Activated T-helper 1 cell treated with anti-CD3 and anti-CD28 coated beads, Interleukin-2, amount 50 U/mL, for 16 hours (primary cell): ENCODE measurements around the gene R3HDM1.
"Not testable (repeated sequence)": the region's sequence is repeated elsewhere in the genome, so short reads cannot be mapped to it uniquely, and the experiment has no call there.

ENCODE experiments used
- DNase-seq, 2 donors: peaks; one replicate each; pipeline ENCODE4 v3.0.0-alpha.2; 2020; ENCODE audit warnings: low read depth in 1 of 2, low spot score in 1 of 2

Gene R3HDM1

DNA sequence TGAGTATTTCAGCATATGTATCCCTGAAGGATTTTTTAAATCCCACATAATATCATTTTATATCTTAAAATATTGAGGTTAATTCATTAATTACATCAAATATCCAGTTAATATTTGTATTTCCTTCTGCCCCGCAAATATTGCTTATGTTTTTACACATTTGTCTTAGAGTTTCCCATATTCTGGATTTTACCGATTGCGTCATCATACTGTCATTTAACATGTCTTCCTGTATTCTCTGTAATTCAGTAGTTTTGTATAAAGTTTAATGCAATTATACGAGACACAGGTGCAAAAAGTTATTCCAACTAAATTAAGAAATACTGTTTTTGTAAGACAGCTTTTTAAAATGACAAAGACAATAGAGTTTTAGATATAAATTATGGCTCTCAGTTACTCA, 176.9 kb downstream of the R3HDM1 start:
- DNase-seq, result no peak

DNA sequence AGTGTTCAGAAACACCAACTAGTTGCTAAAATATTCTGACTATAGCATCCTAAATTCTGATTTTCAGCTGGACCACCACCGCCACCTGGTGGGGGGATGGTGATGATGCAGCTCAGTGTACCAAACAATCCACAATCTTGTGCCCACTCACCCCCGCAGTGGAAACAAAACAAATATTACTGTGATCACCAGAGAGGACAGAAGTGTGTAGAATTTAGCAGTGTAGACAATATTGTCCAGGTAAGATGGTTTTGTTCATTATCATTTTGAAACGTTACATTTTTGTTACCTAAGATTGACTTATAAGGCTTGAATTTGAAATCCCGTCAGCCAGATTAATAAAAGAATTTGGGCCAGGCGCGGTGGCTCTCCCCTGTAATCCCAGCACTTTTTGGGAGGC, 178.7 kb downstream of the R3HDM1 start:
- peak; percentile 53 to 59 for DNase-seq

DNA sequence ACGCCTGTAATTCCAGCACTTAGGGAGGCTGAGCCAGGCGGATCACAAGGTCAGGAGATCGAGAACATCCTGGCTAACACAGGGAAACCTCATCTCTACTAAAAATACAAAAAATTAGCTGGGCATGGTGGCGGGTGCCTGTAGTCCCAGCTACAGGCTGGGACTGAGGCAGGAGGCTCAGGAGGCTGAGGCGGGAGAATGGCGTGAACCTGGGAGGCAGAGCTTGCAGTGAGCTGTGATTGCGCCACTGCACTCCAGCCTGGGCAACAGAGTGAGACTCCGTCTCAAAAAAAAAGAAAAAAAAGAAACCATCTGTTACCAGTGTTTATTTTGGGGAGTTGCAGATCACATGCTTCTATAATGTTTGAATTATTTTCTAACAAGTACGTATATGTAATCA, 183.8 kb downstream of the R3HDM1 start:
- not testable (repeated sequence) for DNase-seq

DNA sequence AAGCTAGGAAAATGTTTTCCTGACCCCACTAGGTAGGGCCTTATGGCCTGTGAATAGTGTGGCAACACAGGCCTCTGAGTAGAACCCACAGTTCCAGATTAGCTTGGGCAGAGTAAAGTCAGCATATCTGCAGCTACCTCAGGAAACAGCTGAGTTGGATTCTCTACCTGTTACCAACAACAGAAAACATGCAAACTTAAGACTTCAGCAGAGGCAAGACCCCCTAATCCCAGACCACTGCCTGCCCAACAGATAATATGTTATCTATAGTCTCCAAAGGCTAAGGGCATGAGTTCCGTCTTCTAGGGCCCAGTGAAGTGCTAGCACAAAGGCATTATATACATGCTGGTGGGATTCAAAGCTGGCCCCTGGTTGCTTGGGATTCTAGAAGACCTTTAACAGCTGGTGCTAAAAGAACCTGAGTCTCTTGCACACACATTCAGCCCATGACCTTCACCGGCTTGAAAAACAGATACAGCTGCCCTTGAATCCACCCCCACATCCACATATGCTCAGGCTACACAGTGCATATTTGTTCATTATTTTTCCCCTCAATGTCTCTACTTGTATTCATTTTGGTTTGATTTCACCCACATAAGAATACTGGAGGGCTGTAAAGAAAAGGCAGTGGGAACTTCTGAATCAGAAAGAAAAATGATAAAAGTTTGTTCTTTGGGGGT, 196.9 kb downstream of the R3HDM1 start:
- no peak for DNase-seq

DNA sequence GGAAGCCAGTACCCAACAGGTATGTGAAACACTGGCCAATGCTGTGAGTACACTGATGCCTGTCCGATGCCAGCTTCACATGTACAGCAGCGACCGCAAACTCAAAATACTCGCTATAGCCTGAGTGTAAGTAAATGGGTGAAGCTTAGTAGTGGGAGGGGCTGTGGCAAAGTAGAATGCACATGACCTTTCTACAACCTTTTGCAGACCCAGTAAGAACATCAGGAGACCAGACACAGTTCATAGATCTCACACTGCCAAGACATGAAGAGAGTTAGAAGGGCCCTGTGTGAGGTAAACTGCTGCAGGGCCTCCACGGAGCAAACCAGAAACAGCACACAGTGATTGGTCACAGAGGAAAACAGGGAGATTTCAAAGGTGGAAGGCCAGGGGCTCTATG, 201.3 kb downstream of the R3HDM1 start:
- DNase-seq, result no peak

DNA sequence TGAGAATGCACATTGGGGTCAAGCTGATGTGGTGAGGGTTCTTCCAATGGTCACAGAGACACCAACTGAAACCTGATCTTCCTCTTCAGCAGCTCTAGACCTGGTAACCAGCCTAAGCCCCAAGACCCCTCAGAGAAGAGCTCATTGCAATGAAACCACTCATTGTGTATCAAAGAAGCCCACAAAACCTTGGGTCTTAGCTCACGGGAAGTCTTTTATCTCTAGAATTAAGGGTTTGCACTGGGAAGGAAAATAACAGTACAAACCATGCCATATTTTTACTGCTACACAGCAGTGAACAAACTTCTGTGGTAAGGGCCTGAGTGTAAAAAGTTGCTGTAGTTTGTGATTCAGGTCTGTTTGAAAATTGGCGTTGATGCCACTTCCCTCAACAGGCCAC, 201.8 kb downstream of the R3HDM1 start:
- DNase-seq, result no peak

DNA sequence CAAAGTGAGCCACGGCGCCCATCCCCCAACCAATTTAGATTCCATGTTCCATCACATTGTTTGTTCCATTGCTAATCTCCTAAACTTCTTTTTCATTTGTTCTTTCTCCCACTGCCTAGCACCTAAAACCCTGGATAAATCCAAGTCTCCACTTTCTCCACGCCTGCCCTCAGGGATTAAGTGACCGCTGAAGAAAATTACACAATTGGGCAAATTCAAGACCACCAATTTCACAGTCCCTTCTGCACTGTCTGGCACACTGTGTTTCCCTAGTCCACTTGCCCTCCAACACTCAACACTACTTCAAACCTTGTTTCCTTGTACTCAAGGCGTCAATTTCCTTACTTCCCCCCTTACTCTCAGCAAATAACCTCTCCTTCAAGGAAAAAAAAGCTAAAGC, 205.3 kb downstream of the R3HDM1 start:
- DNase-seq, result no peak

DNA sequence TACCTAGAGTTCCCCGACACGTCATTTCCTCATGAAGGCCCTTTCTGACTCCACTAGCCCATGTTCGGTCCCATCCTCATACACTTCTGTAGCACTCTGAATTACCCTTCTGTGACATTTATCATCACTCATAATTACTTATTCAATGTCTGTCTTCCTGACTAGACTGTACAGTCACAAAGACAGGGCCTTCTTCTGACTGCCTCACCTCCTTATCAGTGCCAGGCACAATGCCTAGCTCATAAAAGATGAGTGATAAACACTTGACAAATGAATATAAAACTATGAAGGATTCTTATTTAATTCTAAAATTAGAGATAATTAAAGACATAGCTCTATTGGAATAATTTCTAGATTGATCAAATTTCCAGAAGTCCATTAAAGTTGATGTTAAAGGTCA, 208.9 kb downstream of the R3HDM1 start:
- DNase-seq, result no peak

DNA sequence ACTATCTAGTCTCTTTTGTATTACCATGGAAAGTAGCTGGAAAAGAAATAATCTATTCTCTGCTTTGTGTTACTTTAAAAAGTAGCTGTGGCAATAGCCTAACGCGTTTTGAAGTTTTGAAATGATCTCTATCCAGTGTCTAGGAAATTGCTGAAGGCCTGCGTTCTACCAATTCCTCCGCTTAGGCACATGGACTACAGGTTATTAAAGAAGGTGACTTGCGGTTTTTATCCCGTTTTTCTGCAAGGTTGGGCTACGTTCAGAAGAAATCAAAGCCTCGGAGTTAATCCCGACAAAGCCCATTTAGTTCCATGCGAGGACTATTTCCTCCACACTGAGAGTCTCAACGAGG, 209.7 kb downstream of the R3HDM1 start:
- DNase-seq, result no peak

DNA sequence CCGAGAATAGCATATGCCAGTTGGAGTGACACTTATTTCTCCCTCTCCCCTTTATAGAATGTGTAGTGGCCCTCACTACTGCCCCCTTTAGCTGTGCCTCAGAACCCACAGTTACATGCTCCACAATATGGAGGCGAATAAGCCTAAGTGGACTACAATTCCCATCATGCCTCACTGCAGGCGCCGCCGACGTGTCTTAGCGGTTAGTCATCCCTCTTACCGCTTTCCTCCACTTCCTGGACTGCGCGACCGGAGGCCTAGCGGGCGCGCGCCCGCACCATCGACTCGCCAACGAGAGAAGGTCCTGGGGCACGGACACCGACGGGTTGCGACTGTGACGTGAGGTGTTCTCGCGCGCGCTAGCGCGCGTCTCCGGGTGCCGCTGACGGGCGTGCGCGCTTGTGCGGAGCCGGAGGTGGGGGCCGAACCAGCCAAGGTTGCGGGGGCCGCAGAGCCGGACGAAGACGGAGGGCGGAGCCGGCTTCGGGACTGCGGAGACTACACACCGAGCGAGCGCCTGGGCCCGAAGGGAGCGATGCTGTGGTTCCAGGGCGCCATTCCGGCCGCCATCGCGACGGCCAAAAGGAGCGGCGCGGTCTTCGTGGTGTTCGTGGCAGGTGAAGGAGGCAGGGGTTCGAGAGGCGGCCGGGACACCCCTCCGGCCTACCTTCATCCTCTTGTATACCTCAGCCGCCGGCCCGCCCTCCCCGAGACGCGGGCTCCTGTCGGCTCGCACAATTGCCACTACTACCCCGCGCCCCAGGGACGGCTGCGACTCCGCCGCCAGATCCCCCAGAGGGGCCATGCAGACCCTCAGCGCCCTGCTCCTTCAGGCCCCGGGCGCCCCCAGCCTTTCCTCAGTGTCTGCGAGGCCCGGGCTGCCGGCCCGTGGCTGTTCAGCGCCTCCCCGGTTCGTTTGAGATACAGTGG, 210.4 kb downstream of the R3HDM1 start, which contains the start of gene UBXN4:
Gene UBXN4 (plus strand): TSS at position 461 of the 930 bp plus-strand sequence. CDS start 75 bp downstream, at position 536.
- peak; percentile 86 to 91 for DNase-seq

DNA sequence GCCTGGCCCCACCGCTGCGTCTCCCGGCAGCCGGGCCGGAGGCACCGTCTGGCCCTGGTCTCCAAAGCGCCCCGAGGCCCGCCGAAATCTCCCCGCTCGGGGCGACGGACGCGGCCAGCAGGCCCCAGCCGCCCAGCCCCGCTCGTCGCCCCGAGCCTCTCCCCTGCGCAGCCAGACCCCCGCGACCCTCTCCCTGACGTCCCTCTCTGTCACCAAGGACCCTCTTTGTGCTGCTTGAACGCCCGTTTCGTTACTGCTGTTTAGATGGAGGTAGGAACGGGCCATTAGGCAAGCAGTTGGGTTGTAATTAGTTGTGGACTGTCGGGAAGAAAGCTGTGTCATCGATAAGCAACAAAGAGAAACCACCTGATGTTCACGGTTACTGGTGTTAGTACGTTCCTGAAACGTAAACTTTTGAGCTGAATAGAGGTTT, 211.1 kb downstream of the R3HDM1 start:
- peak; percentile 8 to 23 for DNase-seq

DNA sequence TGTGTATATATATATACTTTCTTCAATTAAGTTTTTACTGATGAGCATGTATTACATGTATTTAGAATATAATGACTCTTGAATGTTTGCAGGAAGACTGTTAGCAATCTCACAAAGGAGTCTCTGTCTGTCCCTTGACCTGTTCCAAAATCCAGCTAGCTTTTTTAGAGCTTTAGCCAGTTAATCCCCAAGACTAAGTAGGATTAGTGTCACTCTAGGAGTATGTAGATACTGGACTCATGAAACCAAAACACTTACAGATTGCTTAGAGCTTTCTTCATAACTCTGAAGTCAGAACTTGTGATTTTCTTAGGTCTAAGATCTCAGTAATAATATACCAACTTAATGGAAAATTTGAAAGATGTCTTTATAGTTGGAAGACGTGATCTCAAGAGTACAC, 212.6 kb downstream of the R3HDM1 start:
- no peak for DNase-seq

DNA sequence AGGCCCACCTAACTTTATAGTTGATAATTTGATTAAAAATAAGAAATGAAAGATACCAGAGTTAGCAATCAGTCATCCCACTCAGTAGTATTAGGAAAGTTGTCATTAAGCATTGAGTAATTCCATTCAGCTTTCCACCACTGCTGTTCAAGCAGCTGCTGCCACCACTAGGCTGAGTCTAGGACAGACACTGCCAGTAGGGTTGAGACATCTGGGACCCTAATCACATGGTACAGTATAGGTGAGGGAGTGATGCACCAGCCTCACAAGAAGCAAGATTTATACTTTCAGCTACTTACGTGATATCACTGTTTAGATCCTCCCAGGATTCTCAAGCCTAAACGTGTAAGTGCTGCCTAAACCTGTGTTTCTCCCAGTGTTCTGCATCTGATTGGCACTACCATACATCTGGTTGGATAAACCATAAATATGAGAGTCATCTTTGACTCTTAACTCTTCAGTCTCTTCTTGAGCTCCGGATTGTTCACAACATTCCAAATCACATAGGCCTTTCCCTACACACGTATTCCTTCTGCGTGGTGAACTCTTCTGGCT, 213.6 kb downstream of the R3HDM1 start:
- no peak for DNase-seq

DNA sequence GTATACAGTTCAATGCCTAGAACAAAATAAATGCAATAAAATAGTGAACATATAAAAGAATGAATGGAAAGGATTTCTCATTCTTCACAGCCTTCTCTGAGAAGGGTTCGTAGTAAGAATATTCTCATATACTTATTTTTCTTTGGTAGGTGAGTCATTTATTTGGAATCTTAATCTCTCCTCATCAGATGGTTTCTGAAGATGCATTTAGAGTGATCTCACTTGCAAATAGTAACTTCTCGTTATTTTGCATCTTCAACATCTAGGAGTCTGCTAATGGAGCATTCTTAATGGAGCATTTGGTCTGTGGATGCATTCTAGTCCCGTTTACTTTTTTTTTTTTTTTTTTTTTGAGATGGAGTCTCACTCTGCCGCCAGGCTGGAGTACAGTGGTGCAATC, 214.3 kb downstream of the R3HDM1 start:
- DNase-seq, result no peak

DNA sequence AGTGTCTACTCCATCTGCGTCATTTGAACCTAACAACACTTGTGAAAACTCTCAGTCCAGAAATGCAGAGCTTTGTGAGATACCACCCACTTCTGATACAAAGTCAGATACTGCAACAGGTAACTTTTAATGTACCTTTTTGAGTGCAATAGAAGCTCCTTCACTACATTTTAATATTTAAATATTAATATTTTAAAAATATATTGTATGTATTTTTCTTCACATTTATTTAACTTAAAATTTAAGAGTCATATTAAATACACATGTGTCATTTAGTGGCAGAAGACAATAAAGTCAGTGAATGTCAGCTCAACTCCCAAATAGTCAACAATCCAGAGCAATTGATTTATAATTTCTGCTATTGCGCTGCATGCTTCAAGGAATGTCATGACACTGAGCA, 224.3 kb downstream of the R3HDM1 start:
- no peak for DNase-seq

DNA sequence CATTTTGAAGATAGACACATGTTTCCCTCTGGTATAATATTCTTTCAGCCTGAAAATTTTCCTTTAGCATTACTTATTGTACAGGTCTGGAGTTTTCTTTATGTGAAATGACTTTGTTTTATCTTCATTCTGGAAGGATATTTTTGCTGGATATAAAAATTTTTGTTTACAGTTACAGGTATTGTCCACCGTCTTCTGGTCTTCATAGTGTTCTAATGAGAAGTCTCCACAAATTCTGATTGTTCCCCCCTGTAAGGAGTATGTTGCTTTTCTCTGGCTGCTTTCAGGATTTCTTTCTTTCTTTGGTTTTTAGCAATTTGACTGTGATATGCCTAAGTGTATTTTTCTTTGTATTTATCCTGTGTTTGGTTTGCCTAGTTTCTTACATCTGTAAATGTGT, 225.4 kb downstream of the R3HDM1 start:
- no peak for DNase-seq

DNA sequence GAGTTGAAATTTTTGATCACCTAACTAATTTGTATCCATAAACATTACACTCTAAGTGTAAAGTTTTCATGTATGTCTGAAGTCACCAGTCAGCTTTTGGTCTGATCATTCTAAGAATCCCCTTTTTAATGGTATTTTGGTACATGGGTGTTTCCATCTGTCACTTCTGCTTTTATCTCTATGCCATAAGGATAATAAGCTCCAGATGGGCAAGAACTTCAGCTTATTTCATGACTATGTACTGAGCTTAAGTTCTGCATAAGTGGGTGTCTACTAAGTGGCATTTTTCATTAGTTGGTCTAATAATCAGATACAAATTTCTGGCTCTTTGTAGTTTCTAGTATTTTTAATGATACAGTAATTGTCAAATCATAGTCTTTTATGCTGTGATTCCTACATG, 230.7 kb downstream of the R3HDM1 start:
- no peak for DNase-seq

DNA sequence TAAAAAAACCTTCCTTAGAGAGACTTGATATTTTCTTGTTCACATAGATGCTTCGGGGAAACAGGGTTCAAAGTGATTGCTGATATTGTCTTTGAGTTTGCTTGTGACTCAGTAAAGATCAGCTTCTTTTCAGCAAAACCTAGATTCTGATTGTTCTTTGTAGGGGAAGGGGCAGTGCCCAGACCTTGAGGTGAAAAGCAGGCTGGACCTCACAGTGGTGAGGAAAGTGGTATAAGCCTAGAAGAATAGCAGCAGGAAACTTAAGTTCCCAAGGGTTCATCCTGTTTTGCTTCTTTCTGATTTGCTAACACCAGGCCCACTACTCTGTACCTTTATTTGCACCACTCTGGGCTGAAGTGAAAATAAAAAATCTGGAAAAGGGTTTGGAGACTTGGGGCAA, 231.2 kb downstream of the R3HDM1 start:
- DNase-seq, result no peak

DNA sequence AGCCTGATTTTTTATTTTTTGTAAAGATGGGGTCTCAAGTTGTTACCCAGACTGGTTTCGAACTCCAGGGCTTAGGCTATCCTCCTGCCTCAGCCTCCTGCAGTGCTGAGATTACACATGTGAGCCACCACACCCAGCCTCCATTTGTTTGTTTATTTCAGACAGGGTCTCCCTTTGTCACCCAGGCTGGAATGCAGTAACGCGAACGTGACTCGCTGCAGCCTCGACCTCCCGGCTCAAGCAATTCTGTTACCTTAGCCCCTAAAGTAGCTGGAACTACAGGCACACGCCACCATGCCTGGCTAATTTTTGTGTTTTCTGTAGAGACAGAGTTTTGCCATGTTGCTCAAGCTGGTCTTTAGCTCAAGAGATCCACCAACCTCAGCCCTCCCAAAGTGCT, 237.6 kb downstream of the R3HDM1 start:
- no peak for DNase-seq

DNA sequence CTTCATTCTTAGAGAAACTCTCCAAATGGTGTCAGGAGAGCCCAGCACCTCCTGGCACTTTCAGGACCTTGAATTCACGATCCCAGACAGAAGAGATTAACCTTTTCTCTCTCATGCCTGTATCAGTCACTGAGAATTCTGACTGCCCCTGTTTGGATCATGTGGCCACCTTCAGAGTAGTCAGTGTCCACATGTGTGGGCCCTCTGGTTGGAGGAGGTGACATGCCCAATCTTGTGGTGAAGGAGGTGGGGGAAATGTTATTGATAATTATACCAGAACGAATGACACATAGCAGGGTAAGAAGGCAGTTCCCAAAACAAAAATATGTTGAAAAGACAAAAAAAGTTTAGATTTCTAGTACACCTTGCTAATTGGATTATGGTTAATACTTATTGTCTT, 242.0 kb downstream of the R3HDM1 start:
- DNase-seq, result no peak

DNA sequence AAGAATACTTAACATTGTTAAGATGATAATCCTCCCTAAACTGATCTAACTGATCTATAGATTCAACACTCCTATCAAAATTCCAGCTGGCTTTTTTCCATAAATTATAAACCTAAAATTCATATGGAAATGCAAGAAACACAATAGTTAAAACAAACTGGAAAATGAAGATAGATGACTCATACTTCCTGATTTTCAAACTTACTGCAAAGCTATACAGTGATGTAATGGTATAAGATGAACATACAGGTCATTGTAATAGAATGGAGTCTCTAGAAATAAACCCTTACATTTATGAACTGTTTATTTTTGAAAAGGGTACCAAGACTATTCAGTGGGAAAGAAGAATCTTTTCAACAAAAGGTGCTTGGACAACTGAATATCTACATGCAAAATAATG, 242.6 kb downstream of the R3HDM1 start:
- no peak for DNase-seq
